ENCODE results near the gene TGM1. TPM values are rescaled to one million over a fixed set of nuclear protein-coding genes. Genes with fewer than 3 reads are reported as not detected.

The TGM1 gene
- total RNA-seq, 1 donor from 2014 or later: 5.9 TPM

GRCh38 chr14:24296341-24297157 lies 33.6 kb upstream of the TGM1 start:
- H3K27ac ChIP-seq: peak overlapping the region; percentile 38
- ATAC-seq (peak; percentile 75 to 81), DNase-seq (peak; percentile 72)
- intact Hi-C loops (cut with DNase I): loop anchor here (10.0 kb wide), 1 partner anchor 52 kb away; the partner anchor contains the start of gene TINF2
- no peaks in the 10 kb centered on the region for H3K27me3 ChIP-seq (ENCODE audit: low read depth)
- H3K4me1 ChIP-seq: peaks cover 31% of the 10 kb centered on the region
- H3K36me3 ChIP-seq: peaks cover 57% of the 10 kb centered on the region
- no peak overlapping the region for H3K4me3 ChIP-seq
- TF ChIP-seq CTCF (IDR thresholded peaks at IDR 0.05): peak; percentile 81
- no peaks in the 10 kb centered on the region for H3K9me3 ChIP-seq

GRCh38 chr14:24293525-24293924 lies 30.5 kb upstream of the TGM1 start:
- no peak for TF ChIP-seq CTCF (IDR thresholded peaks at IDR 0.05)
- Histone ChIP-seq H3K4me1 (peaks cover 13% of the 10 kb centered on the region), H3K27ac (no peak overlapping the region), H3K36me3 (peaks cover 77% of the 10 kb centered on the region), H3K27me3 (ENCODE audit: low read depth) (no peaks in the 10 kb centered on the region), H3K9me3 (no peaks in the 10 kb centered on the region), H3K4me3 (no peak overlapping the region)
- ATAC-seq (no peak), DNase-seq (no peak)
- intact Hi-C loops (cut with DNase I): loop anchor here (10.0 kb wide), 1 partner anchor 49 kb away; the partner anchor contains the start of gene TINF2

- no peak for TF ChIP-seq CTCF (IDR thresholded peaks at IDR 0.05)
- H3K27me3 ChIP-seq (ENCODE audit: low read depth): no peaks in the 10 kb centered on the region
- peaks cover 77% of the 10 kb centered on the region for H3K36me3 ChIP-seq
- no peak overlapping the region for H3K27ac ChIP-seq
- ATAC-seq: no peak
- H3K4me1 ChIP-seq: peaks cover 9% of the 10 kb centered on the region
- no peaks in the 10 kb centered on the region for H3K9me3 ChIP-seq
- DNase-seq: no peak
- intact Hi-C loops (cut with DNase I): loop anchor here (10.0 kb wide), 1 partner anchor 47 kb away; the partner anchor contains the start of gene TINF2
- H3K4me3 ChIP-seq: no peak overlapping the region
Observed at GRCh38 chr14:24292118-24292807, 29.3 kb upstream of the TGM1 start.

GRCh38 chr14:24291446-24292117 lies 28.6 kb upstream of the TGM1 start:
- Histone ChIP-seq H3K4me3 (no peak overlapping the region), H3K9me3 (no peaks in the 10 kb centered on the region), H3K36me3 (peaks cover 75% of the 10 kb centered on the region), H3K4me1 (peaks cover 2% of the 10 kb centered on the region), H3K27me3 (ENCODE audit: low read depth) (no peaks in the 10 kb centered on the region), H3K27ac (no peak overlapping the region)
- DNase-seq (no peak), ATAC-seq (no peak)
- no peak for TF ChIP-seq CTCF (IDR thresholded peaks at IDR 0.05)
- intact Hi-C loops (cut with DNase I): loop anchor here (10.0 kb wide), 1 partner anchor 47 kb away; the partner anchor contains the start of gene TINF2

- Histone ChIP-seq H3K36me3 (peaks cover 66% of the 10 kb centered on the region), H3K4me3 (no peak overlapping the region), H3K27me3 (ENCODE audit: low read depth) (no peaks in the 10 kb centered on the region), H3K9me3 (no peaks in the 10 kb centered on the region), H3K27ac (no peak overlapping the region), H3K4me1 (no peaks in the 10 kb centered on the region)
- intact Hi-C loops (cut with DNase I): loop anchor here (10.0 kb wide), 1 partner anchor 46 kb away; the partner anchor contains the start of gene TINF2
- ATAC-seq (no peak), DNase-seq (no peak)
- TF ChIP-seq CTCF (IDR thresholded peaks at IDR 0.05): no peak
Observed at GRCh38 chr14:24290746-24291145, 27.8 kb upstream of the TGM1 start.

All from lower lobe of right lung (tissue), 2 donors.